Tibial nerve (tissue), 3 donors: ENCODE data around the gene SLC16A6.
"Not testable (repeated sequence)": the region's sequence is repeated elsewhere in the genome, so short reads cannot be mapped to it uniquely, and the experiment has no call there.

Experiments
- CTCF ChIP-seq, 5 experiments: fragments of 200-600 bp in 3 of 5; fragments of 450-650 bp in 2 of 5; sonication (generic) in 3 of 5; IDR thresholded peaks; one replicate each; pipeline ENCODE4 v1.5.1; 2016 to 2019; ENCODE audit warnings: antibody characterized with exemption in 5 of 5, mild to moderate bottlenecking in 3 of 5, moderate library complexity in 2 of 5
- POLR2A ChIP-seq, 2 donors: fragments of 450-650 bp; IDR thresholded peaks; one replicate each; pipeline ENCODE4 v1.6.1; 2017; ENCODE audit warnings: antibody characterized with exemption in 2 of 2, mild to moderate bottlenecking in 2 of 2, moderate library complexity in 2 of 2

- TF ChIP-seq POLR2A, CTCF (IDR thresholded peaks at IDR 0.05): not testable (repeated sequence)
These were observed 70.1 kb downstream of the SLC16A6 start for GRCh38 chr17:68220786-68221185.
